NCI-H2029 (cell line): Measurements from ENCODE around the gene RBPMS2.

Experiments used
- DNase-seq: peaks from one replicate; lab custom pipeline; 2025; lab: John Stamatoyannopoulos, UW

Gene RBPMS2

GRCh38 chr15:64783796-64784195 lies 8.4 kb upstream of the RBPMS2 start:
- DNase-seq = no peak

- DNase-seq = no peak
These were observed 7.4 kb upstream of the RBPMS2 start for GRCh38 chr15:64782751-64783150.

GRCh38 chr15:64781299-64781698 lies 5.9 kb upstream of the RBPMS2 start:
- DNase-seq = no peak

- no peak for DNase-seq
These were observed 5.3 kb upstream of the RBPMS2 start for GRCh38 chr15:64780600-64781156.

GRCh38 chr15:64779630-64780029 lies 4.2 kb upstream of the RBPMS2 start:
- DNase-seq = no peak

GRCh38 chr15:64779024-64779423 lies 3.6 kb upstream of the RBPMS2 start:
- DNase-seq = no peak

- DNase-seq = no peak
These were observed 1.0 kb upstream of the RBPMS2 start for GRCh38 chr15:64776402-64776786.

- DNase-seq = no peak
These were observed 528 bp downstream of the RBPMS2 start for GRCh38 chr15:64774629-64775493.

GRCh38 chr15:64774037-64774628 lies 1.3 kb downstream of the RBPMS2 start:
- DNase-seq = no peak

- no peak for DNase-seq
These were observed 1.8 kb downstream of the RBPMS2 start for GRCh38 chr15:64773606-64774005.

GRCh38 chr15:64772964-64773363 lies 2.4 kb downstream of the RBPMS2 start:
- DNase-seq = no peak

GRCh38 chr15:64772488-64772887 lies 2.9 kb downstream of the RBPMS2 start:
- DNase-seq = no peak

- no peak for DNase-seq
These were observed 4.8 kb downstream of the RBPMS2 start for GRCh38 chr15:64770626-64771025.

GRCh38 chr15:64767203-64767602 lies 8.2 kb downstream of the RBPMS2 start:
- DNase-seq = no peak

GRCh38 chr15:64766058-64766457 lies 9.3 kb downstream of the RBPMS2 start:
- no peak for DNase-seq

GRCh38 chr15:64763874-64764273 lies 11.5 kb downstream of the RBPMS2 start:
- no peak for DNase-seq

GRCh38 chr15:64763462-64763861 lies 11.9 kb downstream of the RBPMS2 start:
- no peak for DNase-seq

GRCh38 chr15:64763021-64763420 lies 12.4 kb downstream of the RBPMS2 start:
- no peak for DNase-seq

GRCh38 chr15:64762546-64762945 lies 12.8 kb downstream of the RBPMS2 start:
- no peak for DNase-seq

- no peak for DNase-seq
These were observed 14.2 kb downstream of the RBPMS2 start for GRCh38 chr15:64761156-64761555.

- DNase-seq = no peak
These were observed 15.3 kb downstream of the RBPMS2 start for GRCh38 chr15:64760056-64760455.

GRCh38 chr15:64755427-64755940 lies 19.9 kb downstream of the RBPMS2 start:
- no peak for DNase-seq
